Ascending aorta (tissue), 2 donors: ENCODE results near the gene SF3A2. TPM values are rescaled to one million over a fixed set of nuclear protein-coding genes. Genes with fewer than 3 reads are reported as not detected.

Experiments
- DNase-seq, 2 donors: peaks; one replicate each; pipeline ENCODE4 v3.0.0-alpha.2; 2019; ENCODE audit warnings: low spot score in 2 of 2
- H3K27ac ChIP-seq, 2 donors: fragments of 200-600 bp; sonication (generic); one replicate each; pipeline ENCODE4 v1.5.1; 2016 to 2017; ENCODE audit warnings: mild to moderate bottlenecking in 1 of 2
- H3K27me3 ChIP-seq: fragments of 200-600 bp; sonication (generic); one replicate; pipeline ENCODE4 v1.5.1; 2017
- H3K36me3 ChIP-seq, 2 donors: fragments of 200-600 bp; sonication (generic); one replicate each; pipeline ENCODE4 v1.5.1; 2016
- H3K4me1 ChIP-seq, 2 donors: fragments of 200-600 bp; sonication (generic); one replicate each; pipeline ENCODE4 v1.5.1; 2016 to 2017; ENCODE audit warnings: mild to moderate bottlenecking in 1 of 2
- H3K4me3 ChIP-seq, 2 donors: fragments of 200-600 bp; sonication (generic); one replicate each; pipeline ENCODE4 v1.5.1; 2016 to 2017; ENCODE audit warnings: mild to moderate bottlenecking in 1 of 2
- H3K9me3 ChIP-seq, 2 donors: fragments of 200-600 bp; sonication (generic); one replicate each; pipeline ENCODE4 v1.5.1; 2016
- CTCF ChIP-seq, 3 experiments: fragments of 200-600 bp in 2 of 3; fragments of 450-650 bp in 1 of 3; sonication (generic) in 2 of 3; IDR thresholded peaks; one replicate each; pipeline ENCODE4 v1.5.1; 2016 to 2019; ENCODE audit warnings: antibody characterized with exemption in 3 of 3, mild to moderate bottlenecking in 1 of 3, moderate library complexity in 1 of 3
- intact Hi-C: fragments of 100-400 bp; cut with DNase I; formaldehyde crosslinking; loops from one replicate; pipeline ENCODE4 v1.15.1; 2023
- total RNA-seq: library from RNA; depleted of rRNA; stranded (reverse); fragments of >200 nt; gene quantifications from one replicate; pipeline ENCODE4 v1.1.0, GENCODE V29; 2016

SF3A2 gene
- total RNA-seq, 1 donor from 2014 or later, result 21.3 TPM

DNA sequence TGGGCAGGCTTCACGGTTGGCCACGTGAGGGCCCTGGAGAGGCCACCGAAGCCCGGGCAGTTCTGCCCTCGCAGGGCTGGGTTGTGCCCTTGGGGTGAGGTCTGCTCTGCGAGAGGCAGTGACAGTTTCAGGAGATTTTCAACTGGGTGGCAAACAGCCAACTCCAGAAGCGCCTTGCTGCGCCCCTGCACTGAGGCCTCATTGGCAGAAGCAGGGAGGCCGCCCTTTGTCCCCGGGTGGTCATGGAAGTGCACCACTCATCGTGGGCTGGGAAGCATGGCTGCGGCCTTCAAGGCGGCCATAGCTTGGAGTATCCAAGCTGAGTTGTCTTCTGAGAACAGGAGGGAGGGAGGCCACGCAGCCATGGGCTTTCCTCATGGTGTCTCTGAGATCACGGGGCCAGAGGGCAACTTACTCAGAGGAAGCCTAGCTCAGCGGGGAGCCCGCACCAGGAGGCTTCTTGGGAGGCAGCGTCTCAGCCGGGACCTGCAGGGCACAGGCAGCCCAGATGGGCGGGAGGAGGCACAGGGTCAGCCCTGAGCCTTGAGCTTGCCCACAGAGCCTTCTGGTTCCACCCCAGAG is 15.3 kb upstream of the SF3A2 start:
- no peak for TF ChIP-seq CTCF (IDR thresholded peaks at IDR 0.05)
- H3K4me3 ChIP-seq, result no peak overlapping the region
- no peaks in the 10 kb centered on the region for H3K9me3 ChIP-seq
- no peaks in the 10 kb centered on the region for H3K4me1 ChIP-seq
- H3K36me3 ChIP-seq, result peaks cover 53 to 94% of the 10 kb centered on the region in 2 donors
- DNase-seq, result no peak
- no peak overlapping the region for H3K27ac ChIP-seq
- H3K27me3 ChIP-seq, result no peaks in the 10 kb centered on the region
- intact Hi-C loops, result no loop called here

DNA sequence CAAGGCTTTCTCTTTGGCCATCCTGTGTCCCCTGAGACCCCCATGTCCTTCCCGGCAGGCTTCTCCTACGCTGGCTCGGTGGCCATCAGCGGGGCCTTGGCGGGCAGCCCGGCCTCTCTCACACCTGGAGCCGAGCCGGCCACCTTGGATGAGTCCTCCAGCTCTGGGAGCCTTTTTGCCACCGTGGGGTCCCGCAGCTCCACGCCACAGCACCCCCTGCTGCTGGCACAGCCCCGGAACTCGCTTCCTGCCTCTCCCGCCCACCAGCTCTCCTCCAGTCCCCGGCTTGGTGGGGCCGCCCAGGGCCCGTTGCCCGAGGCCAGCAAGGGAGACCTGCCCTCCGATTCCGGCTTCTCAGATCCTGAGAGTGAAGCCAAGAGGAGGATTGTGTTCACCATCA is 14.7 kb upstream of the SF3A2 start:
- H3K27me3 ChIP-seq, result no peaks in the 10 kb centered on the region
- TF ChIP-seq CTCF (IDR thresholded peaks at IDR 0.05), result peak in 2 of 3 experiments; percentile 23 to 35
- no peak overlapping the region for H3K27ac ChIP-seq
- no peak for DNase-seq
- H3K4me1 ChIP-seq, result no peaks in the 10 kb centered on the region
- H3K4me3 ChIP-seq, result no peak overlapping the region
- H3K36me3 ChIP-seq, result peaks cover 53 to 94% of the 10 kb centered on the region in 2 donors
- intact Hi-C loops, result no loop called here
- no peaks in the 10 kb centered on the region for H3K9me3 ChIP-seq

- no peaks in the 10 kb centered on the region for H3K4me1 ChIP-seq
- H3K27ac ChIP-seq, result no peak overlapping the region
- intact Hi-C loops, result no loop called here
- H3K9me3 ChIP-seq, result no peaks in the 10 kb centered on the region
- no peak overlapping the region for H3K4me3 ChIP-seq
- H3K27me3 ChIP-seq, result no peaks in the 10 kb centered on the region
- H3K36me3 ChIP-seq, result peaks cover 46 to 89% of the 10 kb centered on the region in 2 donors
- no peak for TF ChIP-seq CTCF (IDR thresholded peaks at IDR 0.05)
- DNase-seq, result no peak
These were observed 13.2 kb upstream of the SF3A2 start for GRCh38 chr19:2223391-2223790.

GRCh38 chr19:2223959-2224358 is 12.7 kb upstream of the SF3A2 start:
- no peak for DNase-seq
- Histone ChIP-seq H3K4me1 (no peaks in the 10 kb centered on the region), H3K4me3 (no peak overlapping the region), H3K27ac (no peak overlapping the region), H3K36me3 (peaks cover 51 to 90% of the 10 kb centered on the region in 2 donors), H3K27me3 (no peaks in the 10 kb centered on the region), H3K9me3 (no peaks in the 10 kb centered on the region)
- intact Hi-C loops, result no loop called here
- no peak for TF ChIP-seq CTCF (IDR thresholded peaks at IDR 0.05)

- TF ChIP-seq CTCF (IDR thresholded peaks at IDR 0.05), result no peak
- no peak overlapping the region for H3K4me3 ChIP-seq
- H3K27me3 ChIP-seq, result no peaks in the 10 kb centered on the region
- H3K9me3 ChIP-seq, result no peaks in the 10 kb centered on the region
- no peak for DNase-seq
- no peak overlapping the region for H3K27ac ChIP-seq
- no peaks in the 10 kb centered on the region for H3K4me1 ChIP-seq
- intact Hi-C loops, result no loop called here
- H3K36me3 ChIP-seq, result peaks cover 51 to 90% of the 10 kb centered on the region in 2 donors
These were observed 11.8 kb upstream of the SF3A2 start for GRCh38 chr19:2224754-2225349.
